K562 (cell line): ENCODE measurements around the gene IFI27L1. TPM values are rescaled to one million over a fixed set of nuclear protein-coding genes. Genes with fewer than 3 reads are reported as not detected.

Experiments used
- ATAC-seq: fragments of 200-7000 bp; cut with Tn5 transposase; 3 replicates; pipeline ENCODE4 v1.9.1; 2020; ENCODE audit warnings: moderate library complexity
- BruUV-seq: library from RNA; stranded (reverse); fragments of 400-500 nt; replicated peaks from 2 replicates; lab custom pipeline; 2021; lab: Mats Ljungman, UMichigan
- CTCF ChIA-PET: fragments of 300-600 bp; formaldehyde crosslinking; extraction: SDS; loops from one replicate; lab custom pipeline; 2021; ENCODE audit warnings: low intra/inter-chr PET ratio; lab: Yijun Ruan, JAX
- POLR2A ChIA-PET: fragments of 300-600, 350-650 bp; sonication (Branson Sonifier 250); formaldehyde crosslinking; extraction: SDS; loops from one replicate; lab custom pipeline; 2021; ENCODE audit warnings: antibody characterized with exemption, inconsistent platforms; lab: Yijun Ruan, JAX
- DNase-seq, 4 experiments: peaks; one replicate each; pipeline versions ENCODE4 v3.0.0 to v3.0.0-alpha.2; 2011 to 2018; ENCODE audit warnings: low spot score in 3 of 4, mixed read lengths in 3 of 4; ENCODE audit errors: extremely low read depth in 1 of 4
- FAIRE-seq: peaks from 2 replicates; lab custom pipeline; 2011; peaks lifted over from hg19 to GRCh38; lab: Jason Lieb, UNC
- H2AFZ ChIP-seq: 2 replicates; pipeline ENCODE4 v1.6.0; 2011; ENCODE audit warnings: low read depth, low read length, control low read depth, inconsistent platforms
- H3K27ac ChIP-seq: fragments of 200-600 bp; 3 replicates; pipeline ENCODE4 v1.8.0; 2011; ENCODE audit warnings: low read depth, mild to moderate bottlenecking, control low read depth, inconsistent platforms, low read length, moderate library complexity, mixed read lengths; ENCODE audit errors: extremely low read depth
- H3K27me3 ChIP-seq, 2 experiments: fragments of 300-600 bp in 1 of 2; 2 replicates in 1 of 2; 3 replicates in 1 of 2; pipeline versions ENCODE4 v1.6.0 to v1.8.0; 2011; ENCODE audit warnings: inconsistent platforms in 2 of 2, low read length in 2 of 2, mild to moderate bottlenecking in 1 of 2, mixed read lengths in 1 of 2, moderate library complexity in 1 of 2; ENCODE audit not compliant: control insufficient read depth in 2 of 2, insufficient read depth in 2 of 2
- H3K36me3 ChIP-seq: fragments of 300-600 bp; 3 replicates; pipeline ENCODE4 v1.8.0; 2011; ENCODE audit warnings: mild to moderate bottlenecking, low read length, inconsistent platforms; ENCODE audit not compliant: control insufficient read depth, insufficient read depth
- H3K4me1 ChIP-seq, 2 experiments: fragments of 200-600 bp in 1 of 2; replicated peaks in 1 of 2; 2 replicates in 1 of 2; 3 replicates in 1 of 2; pipeline versions ENCODE4 v1.5.1 to v1.8.0; 2011; ENCODE audit warnings: inconsistent platforms in 2 of 2, low read length in 2 of 2, mild to moderate bottlenecking in 1 of 2, mixed read lengths in 1 of 2, moderate library complexity in 1 of 2; ENCODE audit not compliant: control insufficient read depth in 2 of 2, insufficient read depth in 2 of 2
- H3K4me2 ChIP-seq: 2 replicates; pipeline ENCODE4 v1.6.1; 2011; ENCODE audit warnings: low read length, control low read depth, inconsistent platforms, mixed read lengths; ENCODE audit not compliant: insufficient read depth
- H3K4me3 ChIP-seq: fragments of 200-600 bp; sonication (generic), shearing (Covaris generic); 2 replicates; pipeline ENCODE4 v1.5.1; 2016; ENCODE audit warnings: control low read depth, inconsistent platforms
- H3K79me2 ChIP-seq: fragments of 200-600 bp; 3 replicates; pipeline ENCODE4 v1.8.0; 2011; ENCODE audit warnings: low read length, inconsistent platforms; ENCODE audit not compliant: control insufficient read depth, insufficient read depth
- H3K9ac ChIP-seq, 2 experiments: 2 replicates each; pipeline versions ENCODE4 v1.6.0 to v1.6.1; 2011; ENCODE audit warnings: low read depth in 2 of 2, low read length in 2 of 2, control low read depth in 1 of 2, inconsistent platforms in 1 of 2, mild to moderate bottlenecking in 1 of 2, mixed read lengths in 1 of 2; ENCODE audit not compliant: insufficient read depth in 1 of 2
- H3K9me1 ChIP-seq: one replicate; pipeline ENCODE4 v1.6.0; 2011; ENCODE audit warnings: inconsistent platforms, mild to moderate bottlenecking, low read length, moderate library complexity; ENCODE audit not compliant: control insufficient read depth, insufficient read depth
- H3K9me3 ChIP-seq: replicated peaks from 2 replicates; pipeline ENCODE4 v1.5.1; 2011; ENCODE audit warnings: low read depth, low read length, inconsistent platforms; ENCODE audit not compliant: control insufficient read depth, insufficient read depth
- H4K20me1 ChIP-seq: replicated peaks from 2 replicates; pipeline ENCODE4 v1.6.1; 2011; ENCODE audit warnings: low read length, inconsistent platforms, mixed read lengths; ENCODE audit not compliant: control insufficient read depth, insufficient read depth
- EGR1 ChIP-seq: fragments of 450-650 bp; conservative IDR thresholded peaks from 2 replicates; pipeline ENCODE4 v1.6.1; 2017; ENCODE audit warnings: mild to moderate bottlenecking
- HDAC2 ChIP-seq: fragments of 450-650 bp; IDR thresholded peaks from 2 replicates; pipeline ENCODE4 v1.6.1; 2016; ENCODE audit warnings: mild to moderate bottlenecking
- HDAC8 ChIP-seq: fragments of 450-650 bp; IDR thresholded peaks from 2 replicates; pipeline ENCODE4 v1.6.1; 2016; ENCODE audit warnings: mild to moderate bottlenecking, missing genetic modification characterization, moderate library complexity, missing compliant biosample characterization
- MAFG ChIP-seq: fragments of 450-650 bp; conservative IDR thresholded peaks from 2 replicates; pipeline ENCODE4 v1.6.1; 2016; ENCODE audit warnings: missing genetic modification characterization, missing compliant biosample characterization
- RBM15 ChIP-seq: fragments of 200-400 bp; formaldehyde crosslinking; IDR thresholded peaks from 2 replicates; pipeline ENCODE4 v1.6.1; 2018; ENCODE audit warnings: mild to moderate bottlenecking, low read length, moderate library complexity; ENCODE audit not compliant: insufficient read depth
- TEAD1 ChIP-seq, 2 experiments: fragments of 450-650 bp in 1 of 2; sonication (generic) in 1 of 2; formaldehyde crosslinking; IDR thresholded peaks; 2 replicates each; pipeline versions ENCODE4 v1.4.0 to v1.8.0; 2020 to 2022; ENCODE audit warnings: mild to moderate bottlenecking in 2 of 2, missing genetic modification reagents in 1 of 2
- THAP12 ChIP-seq: fragments of 250-450 bp; sonication (Bioruptor Pico); IDR thresholded peaks from 2 replicates; pipeline ENCODE4 v1.9.0; 2021; ENCODE audit warnings: mild to moderate bottlenecking, inconsistent platforms
- ZKSCAN1 ChIP-seq: fragments of 150-350 bp; IDR thresholded peaks from 2 replicates; pipeline ENCODE4 v1.6.1; 2016; ENCODE audit warnings: low read depth, low read length
- ZNF121 ChIP-seq: sonication (generic); formaldehyde crosslinking; conservative IDR thresholded peaks from 2 replicates; pipeline ENCODE4 v1.8.0; 2022; ENCODE audit warnings: missing genetic modification reagents
- ZSCAN32 ChIP-seq: fragments of 450-650 bp; formaldehyde crosslinking; IDR thresholded peaks from 2 replicates; pipeline ENCODE4 v1.4.0; 2020; ENCODE audit warnings: mild to moderate bottlenecking, moderate library complexity
- WGBS: fragments of 100-300 bp; shearing (Covaris generic); methylation state at CpG from one replicate; pipeline ENCODE4 v1.1.6; 2016; ENCODE audit warnings: low coverage, mixed read lengths; ENCODE audit not compliant: insufficient coverage; ENCODE audit errors: missing lambda C conversion rate; 5-methylcytosine and 5-hydroxymethylcytosine counted together
- in situ Hi-C: fragments of 300-500 bp; cut with MboI; formaldehyde crosslinking; loops from 4 replicates; pipeline ENCODE4 v1.15.0; 2018; ENCODE audit warnings: inconsistent platforms, mixed read lengths
- intact Hi-C: fragments of 100-400 bp; cut with micrococcal nuclease; formaldehyde crosslinking; loops from 2 replicates; pipeline ENCODE4 v1.14.2; 2022
- polyA plus RNA-seq, 8 experiments: library from polyadenylated mRNA; depleted of rRNA in 4 of 8; stranded (reverse) in 5 of 8; unstranded in 3 of 8; fragments of >200 nt; fragmentation: Nextera tagmentation in 2 of 8; fragmentation: Illumina TruSeq in 1 of 8; extraction: Ambion mirVana in 2 of 8; extraction: Trizol in 1 of 8; gene quantifications; 2 replicates each; pipeline versions ENCODE4 v1.2.1 to v1.2.3, GENCODE V29; 2011 to 2014; ENCODE audit warnings: inconsistent platforms in 1 of 8, missing spikeins in 1 of 8
- total RNA-seq, 7 experiments: library from RNA; depleted of rRNA in 6 of 7; stranded (reverse); fragments of >200 nt in 6 of 7; fragmentation: Illumina TruSeq in 2 of 7; extraction: Trizol in 2 of 7; gene quantifications; 2 replicates each; pipeline versions ENCODE4 v1.2.1 to v1.2.3, GENCODE V29; 2011 to 2021; ENCODE audit warnings: low replicate concordance in 1 of 7

Gene IFI27L1
- total and polyA plus RNA-seq, 9 of the 15 experiments (the other 6 are each of a cell fraction or from before 2014, with no cell fraction given) = 14.5 to 28.0 (median 23.8) TPM

- no peak overlapping the region for H3K4me3 ChIP-seq
- no TSS peak for BruUV-seq
- POLR2A ChIA-PET = interaction anchor here (0.9 kb wide), 1 partner anchor 10 kb away, joined by 3 read pairs; no protein-coding TSS in a partner anchor
- H3K9ac ChIP-seq = no peak overlapping the region
- H3K9me3 ChIP-seq = no peaks in the 10 kb centered on the region
- no peak; the same call in 1 of the 3 replicates for ATAC-seq
- no peak overlapping the region for H2AFZ ChIP-seq
- no peak overlapping the region for H3K27ac ChIP-seq
- in situ Hi-C loops (no loop called here), intact Hi-C loops (no loop called here)
- peaks cover 4 to 15% of the 10 kb centered on the region in 2 experiments; a peak in 4 of 5 replicates for H3K27me3 ChIP-seq
- peaks cover 21% of the 10 kb centered on the region; the same call in 1 of the 3 replicates for H3K36me3 ChIP-seq
- H3K9me1 ChIP-seq = no peaks in the 10 kb centered on the region
- no peak for FAIRE-seq
- 43% methylated on average over 12 of the region's 12 CpGs for WGBS
- peaks cover 0 to 6% of the 10 kb centered on the region in 2 experiments; a peak in 2 of 5 replicates for H3K4me1 ChIP-seq
- DNase-seq = no peak
- CTCF ChIA-PET = no interaction called here
- no peak overlapping the region for H3K4me2 ChIP-seq
- no peaks in the 10 kb centered on the region for H3K79me2 ChIP-seq
- no peaks in the 10 kb centered on the region for H4K20me1 ChIP-seq
- no peak for TF ChIP-seq HDAC8
- TF ChIP-seq MAFG (tag) = no peak
- no peak for TF ChIP-seq TEAD1 (CRISPR knock-in tag; IDR thresholded peaks at IDR 0.05)
- no peak for TF ChIP-seq THAP12 (CRISPR knock-in tag)
- no peak for TF ChIP-seq ZKSCAN1
- no peak for TF ChIP-seq ZSCAN32
- TF ChIP-seq HDAC2 = no peak
- TF ChIP-seq RBM15 = no peak
- no peak for TF ChIP-seq EGR1
- no peak for TF ChIP-seq ZNF121
Measured at GRCh38 chr14:94042433-94043091, 38.5 kb upstream of the IFI27L1 start.
